GM18526 (cell line): ENCODE results near the gene FAM89B.

Experiments used
- POLR2A ChIP-seq: IDR thresholded peaks from 3 replicates; pipeline ENCODE4 v1.6.1; 2011; ENCODE audit not compliant: insufficient read length; ENCODE audit errors: extremely low read depth

FAM89B gene

GRCh38 chr11:65575568-65576231 lies 3.4 kb downstream of the FAM89B start, which contains the start of gene EHBP1L1:
TSS of gene EHBP1L1 (plus strand) at chr11:65576053. CDS start at chr11:65576303, 250 bp downstream.
- TF ChIP-seq POLR2A = peak; percentile 44

DNA sequence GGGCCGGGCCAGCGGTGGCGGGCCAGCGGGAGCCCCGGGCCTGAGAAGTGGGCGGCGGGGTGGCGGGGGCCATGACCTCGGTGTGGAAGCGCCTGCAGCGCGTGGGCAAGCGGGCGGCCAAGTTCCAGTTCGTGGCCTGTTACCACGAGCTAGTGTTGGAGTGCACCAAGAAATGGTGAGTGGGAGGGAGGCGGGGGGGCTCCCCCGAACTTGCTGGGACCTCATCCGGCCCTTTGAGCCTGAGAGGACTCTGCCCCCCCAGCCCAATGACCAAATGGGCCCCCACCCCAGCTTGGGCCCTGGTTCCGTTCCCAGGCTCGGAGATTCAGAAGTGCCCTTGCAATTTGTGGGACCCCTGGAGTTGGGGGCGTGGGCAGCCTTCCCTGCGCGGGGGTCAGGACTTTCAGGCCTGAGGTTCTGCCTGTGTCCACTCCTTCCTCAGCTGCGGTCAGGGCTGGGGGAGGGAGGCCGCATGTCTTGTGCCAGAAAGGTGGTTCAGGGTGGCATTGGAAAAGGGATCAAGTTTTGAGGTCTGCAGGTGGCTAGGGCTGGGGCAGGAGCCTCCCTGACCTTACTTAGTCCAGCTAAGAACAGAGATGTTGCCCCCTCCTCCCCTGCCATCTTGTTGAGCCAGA lies 4.0 kb downstream of the FAM89B start:
- TF ChIP-seq POLR2A = peak; percentile 11

DNA sequence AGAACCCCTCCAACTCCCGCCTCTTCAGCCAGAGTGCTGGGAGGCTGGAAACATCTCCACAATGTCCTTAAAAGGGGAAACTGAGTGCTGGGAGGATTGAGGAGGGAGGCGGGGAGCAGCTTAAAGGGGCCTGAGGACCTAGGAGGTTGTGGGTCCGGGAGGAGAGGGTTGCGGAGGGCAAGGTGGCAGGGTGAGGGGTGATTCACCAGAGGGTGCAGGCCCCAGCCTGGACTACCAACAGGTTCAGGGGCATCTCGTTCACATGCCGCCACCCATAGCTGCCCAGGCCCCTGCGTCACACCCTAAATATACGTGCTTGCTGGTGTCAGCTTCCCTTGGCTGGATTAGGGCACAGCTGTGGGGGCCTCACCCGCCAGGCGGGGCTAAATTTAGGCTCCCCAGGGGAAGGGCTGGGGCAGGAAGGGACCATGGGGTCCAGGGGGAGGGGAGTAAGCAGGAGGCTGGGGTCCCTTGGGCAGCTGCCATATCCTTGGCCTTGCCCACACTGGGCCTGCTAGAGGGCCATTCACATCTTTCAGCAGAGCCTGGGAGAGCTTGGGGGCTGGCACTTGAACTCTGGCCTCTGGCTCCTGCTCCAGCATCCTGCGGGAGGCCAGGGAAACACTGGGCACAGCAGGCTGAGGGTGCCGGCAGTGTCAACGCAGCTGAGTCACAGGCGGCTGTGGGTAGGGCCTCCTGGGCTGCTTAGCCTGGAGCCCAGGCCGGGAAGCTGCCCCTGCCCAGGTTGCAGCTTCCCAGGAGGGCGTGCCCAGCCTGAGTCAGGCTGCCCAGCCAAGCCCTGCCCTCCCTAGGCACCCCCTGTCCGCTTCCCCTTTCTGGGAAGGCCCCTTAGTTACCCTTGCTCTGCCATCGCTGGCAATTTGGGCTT lies 4.8 kb downstream of the FAM89B start:
- no peak for TF ChIP-seq POLR2A

DNA sequence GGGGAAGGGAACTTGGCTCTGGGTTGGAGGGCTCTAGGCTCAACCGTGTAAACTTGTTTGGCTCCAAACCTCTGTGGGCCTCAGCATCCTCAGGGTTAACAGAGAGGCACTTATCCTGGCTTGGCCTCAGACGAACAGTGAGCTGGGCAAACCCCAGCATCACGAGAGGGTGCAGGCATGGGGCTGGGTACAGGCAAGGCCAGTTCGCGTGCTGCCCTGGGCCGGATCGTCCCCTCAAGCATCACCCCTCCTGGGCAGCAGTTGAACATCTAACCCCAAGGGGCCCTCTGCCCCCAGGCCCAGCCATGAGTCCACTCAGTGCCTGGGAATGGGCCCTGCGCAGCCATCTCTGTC lies 5.4 kb downstream of the FAM89B start:
- TF ChIP-seq POLR2A = no peak

DNA sequence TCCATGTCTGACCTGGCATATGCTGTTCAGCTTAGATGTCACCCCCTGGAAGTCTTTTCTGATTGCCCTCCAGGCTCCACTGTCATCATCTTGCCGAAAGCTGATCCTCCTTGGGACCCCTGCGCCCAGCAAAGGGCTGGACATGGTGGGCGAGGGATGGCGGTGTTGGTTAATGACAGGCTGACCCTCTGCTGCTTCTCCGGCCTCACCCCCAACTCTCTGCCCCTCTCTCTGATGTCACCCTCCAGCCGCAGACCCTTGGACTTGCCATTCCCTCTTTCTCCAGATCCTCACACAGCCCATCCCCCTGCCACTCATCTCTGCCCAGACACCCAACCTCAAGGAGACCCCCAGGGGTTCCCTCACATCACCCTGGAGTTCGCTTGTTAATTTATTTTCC lies 5.8 kb downstream of the FAM89B start:
- TF ChIP-seq POLR2A = no peak

DNA sequence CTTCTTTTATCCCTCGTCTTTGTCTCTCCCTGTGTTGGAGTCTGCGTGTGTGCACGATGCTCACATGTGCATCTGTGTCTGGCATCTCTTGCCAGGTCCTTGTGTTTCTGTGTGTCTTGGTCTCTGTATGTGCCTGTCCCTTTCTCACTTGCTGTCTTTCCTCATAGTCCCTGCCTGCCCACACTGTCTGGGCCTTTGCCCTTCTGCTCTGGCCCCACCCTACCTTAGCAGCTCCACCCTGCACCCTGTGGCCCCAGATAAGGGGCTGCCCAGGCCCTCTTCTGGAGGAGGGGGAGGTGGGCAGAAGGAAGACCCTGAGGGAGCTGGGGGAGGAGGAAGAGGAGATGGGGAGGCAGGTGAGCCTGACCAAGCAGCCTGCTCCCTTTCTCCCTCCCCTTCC lies 6.3 kb downstream of the FAM89B start:
- no peak for TF ChIP-seq POLR2A

DNA sequence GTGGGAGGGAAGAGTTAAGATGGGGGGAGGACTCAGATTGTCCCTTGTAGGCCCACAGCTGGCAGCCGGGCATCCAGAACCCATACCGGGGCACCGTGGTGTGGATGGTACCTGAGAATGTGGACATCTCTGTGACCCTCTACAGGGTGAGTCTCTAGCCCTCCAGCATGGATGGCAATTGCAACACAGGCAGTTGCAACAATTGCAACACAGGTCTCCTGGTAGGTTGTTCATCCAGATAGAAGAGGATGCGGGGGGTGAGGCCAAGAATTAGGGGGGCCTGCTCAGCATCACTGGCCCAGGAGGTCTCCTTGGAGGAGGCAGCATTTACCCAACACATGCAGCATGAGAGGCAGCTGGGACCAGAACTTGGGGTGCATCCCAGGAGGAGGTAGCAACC lies 7.0 kb downstream of the FAM89B start:
- TF ChIP-seq POLR2A = no peak

DNA sequence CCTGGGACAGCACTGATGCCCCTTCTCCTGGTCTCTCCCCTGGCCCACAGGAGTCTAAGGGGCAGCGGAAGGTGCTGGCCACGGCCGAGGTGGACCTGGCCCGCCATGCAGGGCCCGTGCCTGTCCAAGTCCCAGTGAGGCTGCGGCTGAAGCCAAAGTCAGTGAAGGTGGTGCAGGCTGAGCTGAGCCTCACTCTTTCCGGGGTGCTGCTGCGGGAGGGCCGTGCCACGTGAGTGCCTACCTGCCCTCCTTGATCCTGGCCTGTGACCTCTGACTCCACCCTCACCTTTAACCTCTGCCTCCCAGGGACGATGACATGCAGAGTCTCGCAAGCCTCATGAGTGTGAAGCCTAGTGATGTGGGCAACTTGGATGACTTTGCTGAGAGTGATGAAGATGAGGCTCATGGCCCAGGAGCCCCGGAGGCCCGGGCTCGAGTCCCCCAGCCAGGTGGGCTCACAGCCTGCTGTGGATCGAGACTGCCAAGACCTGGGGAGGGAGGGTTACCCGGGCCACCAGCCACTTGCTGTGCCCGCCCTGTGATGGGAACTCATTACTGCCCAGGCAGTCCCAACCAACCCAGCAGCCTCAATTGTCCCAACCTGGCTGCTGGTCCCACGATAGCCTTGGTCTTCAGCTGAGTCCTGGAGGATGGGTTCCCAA lies 7.8 kb downstream of the FAM89B start:
- no peak for TF ChIP-seq POLR2A

GRCh38 chr11:65580756-65581155 lies 8.4 kb downstream of the FAM89B start:
- TF ChIP-seq POLR2A = no peak

DNA sequence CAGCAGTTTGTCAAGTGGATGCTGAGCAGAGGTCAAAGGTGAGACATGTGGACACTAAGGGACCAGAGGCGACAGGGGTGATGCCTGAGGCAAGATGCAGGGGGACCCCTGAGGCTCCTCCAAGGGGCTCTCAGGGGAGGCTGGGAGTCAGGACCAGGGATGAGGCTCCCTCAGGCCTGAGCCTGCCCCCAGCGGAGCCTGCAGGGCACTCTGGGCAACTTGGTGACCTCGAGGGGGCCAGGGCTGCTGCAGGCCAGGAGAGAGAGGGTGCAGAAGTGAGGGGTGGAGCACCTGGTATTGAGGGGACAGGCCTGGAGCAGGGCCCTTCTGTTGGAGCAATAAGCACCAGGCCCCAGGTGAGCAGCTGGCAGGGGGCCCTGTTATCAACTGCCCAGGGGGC lies 9.6 kb downstream of the FAM89B start:
- TF ChIP-seq POLR2A = no peak

DNA sequence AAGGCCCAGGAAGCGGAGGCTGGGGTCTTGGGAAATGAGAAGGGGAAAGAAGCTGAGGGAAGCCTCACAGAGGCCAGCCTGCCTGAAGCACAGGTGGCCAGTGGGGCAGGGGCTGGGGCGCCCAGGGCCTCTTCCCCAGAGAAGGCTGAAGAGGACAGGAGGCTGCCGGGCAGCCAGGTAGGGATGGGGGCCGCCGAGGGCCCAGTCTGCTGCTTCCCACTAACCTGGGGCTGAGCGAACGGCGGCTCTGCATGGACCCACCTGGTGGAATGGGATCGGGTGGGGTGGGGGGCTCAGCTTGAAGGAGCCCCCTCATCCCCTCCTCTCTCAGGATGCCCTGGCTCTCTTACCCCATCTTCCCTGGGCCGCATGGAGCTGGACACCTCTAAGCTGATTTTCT lies 11.3 kb downstream of the FAM89B start:
- TF ChIP-seq POLR2A = no peak

GRCh38 chr11:65584106-65584505 lies 11.8 kb downstream of the FAM89B start:
- TF ChIP-seq POLR2A = no peak

- no peak for TF ChIP-seq POLR2A
Measured at GRCh38 chr11:65584723-65585171, 12.4 kb downstream of the FAM89B start.

GRCh38 chr11:65585396-65586246 lies 13.3 kb downstream of the FAM89B start:
- no peak for TF ChIP-seq POLR2A
